ENCODE results near the gene NR5A1.

The NR5A1 gene

DNA sequence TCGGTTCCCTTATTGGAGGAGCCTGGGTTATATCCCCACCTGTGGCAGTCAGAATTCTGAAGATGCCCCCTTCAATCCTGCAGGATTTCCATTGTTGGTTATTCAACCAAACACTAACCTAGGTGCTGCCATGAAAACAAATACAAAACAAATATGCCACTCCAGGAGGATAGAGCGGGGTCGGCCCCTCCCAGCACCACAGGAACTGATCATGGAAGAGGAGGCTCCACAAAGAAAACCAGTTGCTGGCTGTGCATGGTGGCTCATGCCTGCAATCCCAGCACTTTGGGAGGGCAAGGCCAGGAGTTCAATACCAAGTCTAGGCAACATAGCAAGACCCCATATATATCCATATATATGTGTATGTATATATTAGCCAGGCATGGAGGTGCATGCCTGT, 70.1 kb downstream of the NR5A1 start:
- no peak for DNase-seq

GRCh38 chr9:124436320-124436719, 70.9 kb downstream of the NR5A1 start:
- DNase-seq = no peak

Data from stimulated activated CD4-positive, alpha-beta T cell treated with anti-CD3 and anti-CD28 coated beads, Interleukin-4, amount 100 ng/mL, for 4 hours (primary cell).